Endothelial cell of umbilical vein (primary cell): ENCODE data around the gene VSX2. TPM values are rescaled to one million over a fixed set of nuclear protein-coding genes. Genes with fewer than 3 reads are reported as not detected.
A peak's percentile ranks its signal among the peaks of the same experiment; 100 is the strongest.

Source experiments
- BruUV-seq: library from RNA; stranded (reverse); fragments of 400-500 nt; replicated peaks from 2 replicates; lab custom pipeline; 2021; lab: Mats Ljungman, UMichigan
- CTCF ChIA-PET: fragments of 300-600, 350-600 bp; sonication (Branson Sonifier 250); formaldehyde crosslinking; loops from one replicate; lab custom pipeline; 2021; ENCODE audit warnings: antibody characterized with exemption, inconsistent platforms; lab: Charles Lee
- POLR2A ChIA-PET: fragments of 300-600, 350-600 bp; sonication (Branson Sonifier 250); formaldehyde crosslinking; loops from one replicate; lab custom pipeline; 2021; ENCODE audit warnings: antibody characterized with exemption, inconsistent platforms; lab: Charles Lee
- DNase-seq: peaks from one replicate; pipeline ENCODE4 v3.0.0-alpha.2; 2011; ENCODE audit warnings: low read depth, low spot score
- FAIRE-seq: peaks from 2 replicates; lab custom pipeline; 2011; peaks lifted over from hg19 to GRCh38; lab: Jason Lieb, UNC
- H2AFZ ChIP-seq: 2 replicates; pipeline ENCODE4 v1.6.0; 2012; ENCODE audit warnings: low read depth, low read length, control low read depth, inconsistent platforms
- H3K27ac ChIP-seq: 2 replicates; pipeline ENCODE4 v1.5.1; 2011; ENCODE audit warnings: low read depth, mild to moderate bottlenecking, control low read depth, low read length, moderate library complexity; ENCODE audit not compliant: insufficient read depth
- H3K27me3 ChIP-seq, 2 experiments: 2 replicates each; pipeline versions ENCODE4 v1.6.0 to v1.6.1; 2011; ENCODE audit warnings: low read length in 2 of 2, mixed read lengths in 1 of 2; ENCODE audit not compliant: control insufficient read depth in 2 of 2, insufficient read depth in 2 of 2
- H3K36me3 ChIP-seq, 2 experiments: 2 replicates in 1 of 2; 3 replicates in 1 of 2; pipeline ENCODE4 v1.5.1; 2011; ENCODE audit warnings: low read length in 2 of 2, mild to moderate bottlenecking in 1 of 2, moderate library complexity in 1 of 2; ENCODE audit not compliant: control insufficient read depth in 2 of 2, insufficient read depth in 2 of 2; ENCODE audit errors: extremely low read depth in 1 of 2
- H3K4me1 ChIP-seq: 3 replicates; pipeline ENCODE4 v1.5.1; 2011; ENCODE audit warnings: mild to moderate bottlenecking, low read length; ENCODE audit not compliant: control insufficient read depth, insufficient read depth; ENCODE audit errors: extremely low read depth
- H3K4me2 ChIP-seq: 2 replicates; pipeline ENCODE4 v1.6.1; 2011; ENCODE audit warnings: low read length, control low read depth, mixed read lengths; ENCODE audit not compliant: insufficient read depth
- H3K4me3 ChIP-seq, 3 experiments: fragments of 200-600 bp in 1 of 3; sonication (generic), shearing (Covaris generic) in 1 of 3; replicated peaks in 1 of 3; 2 replicates each; pipeline ENCODE4 v1.5.1; 2011 to 2016; ENCODE audit warnings: control low read depth in 3 of 3, low read length in 3 of 3, mild to moderate bottlenecking in 2 of 3, inconsistent platforms in 1 of 3, low read depth in 1 of 3, moderate library complexity in 1 of 3; ENCODE audit not compliant: insufficient read depth in 1 of 3
- H3K79me2 ChIP-seq: 2 replicates; pipeline ENCODE4 v1.6.0; 2012; ENCODE audit warnings: low read length, inconsistent platforms; ENCODE audit not compliant: control insufficient read depth, insufficient read depth
- H3K9ac ChIP-seq: replicated peaks from 2 replicates; pipeline ENCODE3; 2011; ENCODE audit warnings: low read length, control low read depth; ENCODE audit not compliant: insufficient read depth; ENCODE audit errors: extremely low read depth
- H3K9me1 ChIP-seq: replicated peaks from 3 replicates; pipeline ENCODE4 v1.6.0; 2011; ENCODE audit warnings: mild to moderate bottlenecking, low read length; ENCODE audit not compliant: control insufficient read depth, insufficient read depth; ENCODE audit errors: extremely low read depth
- H3K9me3 ChIP-seq: replicated peaks from 2 replicates; pipeline ENCODE4 v1.5.1; 2012; ENCODE audit warnings: low read length, inconsistent platforms; ENCODE audit not compliant: control insufficient read depth, insufficient read depth
- H4K20me1 ChIP-seq: replicated peaks from 2 replicates; pipeline ENCODE3; 2011; ENCODE audit warnings: mild to moderate bottlenecking, low read length; ENCODE audit not compliant: control insufficient read depth, insufficient read depth; ENCODE audit errors: extremely low read depth
- FOS ChIP-seq: IDR thresholded peaks from 2 replicates; pipeline ENCODE4 v1.6.1; 2011; ENCODE audit warnings: mild to moderate bottlenecking, low read length, moderate library complexity, borderline replicate concordance; ENCODE audit not compliant: insufficient read depth
- GATA2 ChIP-seq: IDR thresholded peaks from 2 replicates; pipeline ENCODE4 v1.7.0; 2011; ENCODE audit warnings: low read depth, mild to moderate bottlenecking, moderate library complexity, mixed read lengths, low read length; ENCODE audit not compliant: insufficient read length, insufficient read depth
- MYC ChIP-seq: IDR thresholded peaks from one replicate; pipeline ENCODE4 v1.6.1; 2011; ENCODE audit warnings: mild to moderate bottlenecking, low read depth, low read length
- POLR2A ChIP-seq: IDR thresholded peaks from 2 replicates; pipeline ENCODE4 v1.6.1; 2012; ENCODE audit warnings: low read depth, mild to moderate bottlenecking, control low read depth, low read length
- POLR2AphosphoS5 ChIP-seq: IDR thresholded peaks from 2 replicates; pipeline ENCODE4 v1.6.1; 2012; ENCODE audit warnings: low read depth, mild to moderate bottlenecking, control low read depth, low read length, moderate library complexity; ENCODE audit not compliant: insufficient read depth
- dilution Hi-C: fragments of 300-500 bp; cut with MboI; formaldehyde crosslinking; loops from one replicate; pipeline ENCODE4 v1.15.0; 2019; ENCODE audit warnings: low sequenced_read_pairs; ENCODE audit not compliant: extremely low pct_ligation_motif_present
- intact Hi-C: fragments of 100-400 bp; cut with micrococcal nuclease; formaldehyde crosslinking; loops from one replicate; pipeline ENCODE4 v1.10.0; 2022
- polyA plus RNA-seq, 4 experiments: library from polyadenylated mRNA; depleted of rRNA in 3 of 4; stranded (reverse) in 3 of 4; unstranded in 1 of 4; fragments of >200 nt; gene quantifications; 2 replicates each; pipeline versions ENCODE4 v1.2.1 to v1.2.3, GENCODE V29; 2011 to 2012; ENCODE audit warnings: missing spikeins in 1 of 4
- total RNA-seq: library from RNA; stranded (reverse); gene quantifications from 2 replicates; pipeline ENCODE4 v1.2.3, GENCODE V29; 2021
- TF ChIP-seq, protein P1 (sequence below): IDR thresholded peaks from 2 replicates; pipeline ENCODE4 v1.6.1; 2011; ENCODE audit not compliant: insufficient read depth, insufficient read length

The VSX2 gene
- total and polyA plus RNA-seq, 2 donors (not counting 3 experiments of a cell fraction or from before 2014, with no cell fraction given) = not detected

DNA sequence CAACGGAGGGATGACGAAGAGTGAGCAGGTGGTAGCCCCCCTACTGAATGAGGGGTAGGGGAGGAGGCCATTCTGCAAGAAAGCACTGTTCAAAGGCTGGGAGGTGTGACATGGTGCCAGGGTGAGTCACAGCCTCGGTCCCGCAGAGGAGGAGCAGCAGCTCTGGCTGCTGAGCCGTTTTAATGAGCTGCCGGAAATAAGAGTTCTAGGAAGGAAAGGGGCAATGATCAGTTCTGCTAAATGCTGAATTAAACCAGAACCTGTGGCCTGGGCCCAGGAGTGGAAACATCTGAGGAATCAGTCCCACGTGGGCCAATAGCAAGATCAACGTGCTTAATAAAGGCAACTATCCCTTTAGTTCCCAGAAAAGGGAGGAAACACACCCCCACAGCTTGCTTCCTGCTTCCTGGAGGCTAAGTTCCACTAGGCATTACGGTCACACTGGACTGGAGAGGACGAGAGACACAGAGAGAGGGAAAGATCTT, 59.9 kb downstream of the VSX2 start:
- ChIA-PET CTCF (interaction anchor here (0.6 to 1.2 kb wide), 3 partner anchors 18 to 47 kb away, joined by 3 read pairs; no protein-coding TSS in a partner anchor), POLR2A (no interaction called here)
- Histone ChIP-seq H4K20me1 (no peaks in the 10 kb centered on the region), H3K27me3 (no peaks in the 10 kb centered on the region), H3K79me2 (peaks cover 40% of the 10 kb centered on the region), H3K4me1 (peaks cover 28% of the 10 kb centered on the region), H2AFZ (peak overlapping the region; percentile 76), H3K9ac (peak overlapping the region; percentile 25), H3K36me3 (peaks cover 0 to 32% of the 10 kb centered on the region in 2 experiments), H3K4me2 (peak overlapping the region; percentile 77), H3K27ac (peak overlapping the region; percentile 73), H3K4me3 (peak overlapping the region in 1 of 3 experiments; percentile 44), H3K9me3 (no peaks in the 10 kb centered on the region), H3K9me1 (no peaks in the 10 kb centered on the region)
- dilution Hi-C loops = no loop called here
- peak; percentile 73 for DNase-seq
- TF ChIP-seq, protein P1, sequence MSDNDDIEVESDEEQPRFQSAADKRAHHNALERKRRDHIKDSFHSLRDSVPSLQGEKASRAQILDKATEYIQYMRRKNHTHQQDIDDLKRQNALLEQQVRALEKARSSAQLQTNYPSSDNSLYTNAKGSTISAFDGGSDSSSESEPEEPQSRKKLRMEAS = peak; percentile 73
- no peak for TF ChIP-seq MYC
- peak; percentile 53 for TF ChIP-seq POLR2AphosphoS5
- FAIRE-seq = peak; percentile 94
- intact Hi-C loops = loop anchor here (2.0 kb wide), 1 partner anchor 42 kb away; no protein-coding TSS in a partner anchor
- BruUV-seq = no TSS peak

DNA sequence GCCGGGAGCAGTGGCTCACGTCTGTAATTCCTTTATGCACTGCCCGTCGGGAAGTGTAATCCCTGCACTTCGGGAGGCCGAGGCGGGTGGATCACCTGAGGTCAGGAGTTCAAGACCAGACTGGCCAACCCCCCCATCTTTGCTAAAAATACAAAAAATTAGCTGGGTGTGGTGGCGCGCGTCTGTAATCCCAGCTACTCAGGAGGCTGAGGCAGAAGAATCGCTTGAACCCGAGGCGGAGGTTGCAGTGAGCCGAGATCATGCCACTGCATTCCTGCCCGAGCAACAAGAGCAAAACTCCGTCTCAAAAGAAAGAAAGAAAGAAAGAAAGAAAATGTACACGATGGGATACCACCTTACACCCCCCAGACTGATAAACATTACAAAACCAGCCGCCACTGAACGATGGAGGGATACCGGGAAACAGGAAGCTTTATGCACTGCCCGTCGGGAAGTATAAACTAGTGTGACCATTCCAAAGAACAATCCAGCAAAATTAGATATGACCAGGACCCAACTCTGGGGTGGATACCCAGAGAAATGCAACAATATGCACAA, 62.4 kb downstream of the VSX2 start:
- BruUV-seq = TSS peak; percentile 41
- POLR2A ChIA-PET = no interaction called here
- dilution Hi-C loops = no loop called here

More for the DNA sequence above, 62.4 kb downstream of the VSX2 start:
- peak overlapping the region; percentile 44 for H3K27ac ChIP-seq
- FAIRE-seq (no peak), DNase-seq (no peak)
- no peaks in the 10 kb centered on the region for H4K20me1 ChIP-seq
- peak overlapping the region; percentile 59 for H3K9ac ChIP-seq
- no peaks in the 10 kb centered on the region for H3K9me3 ChIP-seq
- H3K9me1 ChIP-seq = no peaks in the 10 kb centered on the region
- no peaks in the 10 kb centered on the region for H3K27me3 ChIP-seq
- peaks cover 40% of the 10 kb centered on the region for H3K79me2 ChIP-seq
- peak overlapping the region; percentile 96 for H3K4me2 ChIP-seq
- peaks cover 28% of the 10 kb centered on the region for H3K4me1 ChIP-seq
- intact Hi-C loops = no loop called here
- CTCF ChIA-PET = interaction anchor here (1.3 to 1.5 kb wide), 3 partner anchors 9 to 176 kb away, joined by 3 to 4 read pairs (median 4); no protein-coding TSS in a partner anchor
- peak overlapping the region; percentile 77 to 98 (median 83) for H3K4me3 ChIP-seq
- TF ChIP-seq GATA2 (no peak), FOS (no peak), POLR2A (no peak)
- TF ChIP-seq, protein P1 = no peak
- H3K36me3 ChIP-seq = peaks cover 0 to 12% of the 10 kb centered on the region in 2 experiments
- H2AFZ ChIP-seq = peak overlapping the region; percentile 47
